CD4-positive, CD25-positive, alpha-beta regulatory T cell (primary cell): Measurements from ENCODE around the gene SLC9A9. TPM values are rescaled to one million over a fixed set of nuclear protein-coding genes. Genes with fewer than 3 reads are reported as not detected.

ENCODE experiments used
- ATAC-seq, 2 donors: fragments of 150-1000 bp; cut with Tn5 transposase; one replicate each; pipeline ENCODE4 v1.10.0; 2021; ENCODE audit warnings: low read depth in 2 of 2, moderate number of reproducible peaks in 2 of 2, moderate library complexity in 1 of 2
- DNase-seq, 3 donors: peaks; one replicate each; pipeline versions ENCODE4 v3.0.0 to v3.0.0-alpha.2; 2012 to 2022; ENCODE audit warnings: mixed read lengths in 1 of 3
- H3K27ac ChIP-seq: one replicate; pipeline ENCODE4 v1.7.0; 2013; ENCODE audit warnings: mild to moderate bottlenecking, low read length; ENCODE audit not compliant: insufficient read depth, poor library complexity, severe bottlenecking
- H3K27me3 ChIP-seq: one replicate; pipeline ENCODE4 v1.7.0; 2013; ENCODE audit warnings: low read length; ENCODE audit not compliant: control insufficient read depth, insufficient read depth
- H3K36me3 ChIP-seq: one replicate; pipeline ENCODE4 v1.7.0; 2013; ENCODE audit warnings: mild to moderate bottlenecking, low read length, moderate library complexity; ENCODE audit not compliant: control insufficient read depth, insufficient read depth
- H3K4me1 ChIP-seq: 2 replicates; pipeline ENCODE4 v1.7.0; 2013; ENCODE audit warnings: mild to moderate bottlenecking, low read length; ENCODE audit not compliant: insufficient read depth, control insufficient read depth, poor library complexity, severe bottlenecking
- H3K4me3 ChIP-seq: one replicate; pipeline ENCODE4 v1.7.0; 2013; ENCODE audit warnings: low read depth, mild to moderate bottlenecking, low read length, moderate library complexity
- H3K9me3 ChIP-seq, 2 experiments: 1 replicate in 1 of 2; 2 replicates in 1 of 2; pipeline ENCODE4 v1.7.0; 2013; ENCODE audit warnings: low read length in 2 of 2, mild to moderate bottlenecking in 1 of 2, moderate library complexity in 1 of 2; ENCODE audit not compliant: control insufficient read depth in 2 of 2
- H3K27ac Mint-ChIP-seq, 3 donors: one replicate each; pipeline ENCODE4 v1.8.0; 2020 to 2022; ENCODE audit warnings: mild to moderate bottlenecking in 3 of 3, mixed read lengths in 3 of 3, moderate library complexity in 2 of 3
- H3K27me3 Mint-ChIP-seq: one replicate; pipeline ENCODE4 v1.8.0; 2022; ENCODE audit warnings: mild to moderate bottlenecking, mixed read lengths
- H3K36me3 Mint-ChIP-seq: one replicate; pipeline ENCODE4 v1.8.0; 2020; ENCODE audit warnings: mixed read lengths
- H3K4me1 Mint-ChIP-seq, 4 donors: one replicate each; pipeline ENCODE4 v1.8.0; 2020 to 2022; ENCODE audit warnings: mixed read lengths in 4 of 4, mild to moderate bottlenecking in 1 of 4
- H3K4me3 Mint-ChIP-seq, 4 donors: one replicate each; pipeline ENCODE4 v1.8.0; 2020 to 2022; ENCODE audit warnings: mild to moderate bottlenecking in 4 of 4, mixed read lengths in 4 of 4, moderate library complexity in 3 of 4
- H3K9me3 Mint-ChIP-seq, 7 donors: one replicate each; pipeline ENCODE4 v1.8.0; 2020 to 2022; ENCODE audit warnings: mixed read lengths in 7 of 7, mild to moderate bottlenecking in 3 of 7, moderate library complexity in 2 of 7
- polyA plus RNA-seq, 4 donors: library from polyadenylated mRNA; unstranded; fragments of 300-500 nt; fragmentation: Illumina TruSeq; gene quantifications; one replicate each; pipeline ENCODE4 v1.2.3, GENCODE V29; 2021
- total RNA-seq: library from RNA; stranded (reverse); gene quantifications from one replicate; pipeline ENCODE4 v1.2.3, GENCODE V29; 2022

SLC9A9 gene
- total and polyA plus RNA-seq, 5 donors from 2014 or later = 31.7 to 49.3 (median 46.4) TPM

GRCh38 chr3:143255739-143256138 is 592.5 kb downstream of the SLC9A9 start:
- no peak for DNase-seq
- ATAC-seq = no peak
- Mint-ChIP-seq H3K27ac (no peak overlapping the region), H3K4me3 (no peak overlapping the region), H3K9me3 (peaks cover 0 to 1% (median 0%) of the 10 kb centered on the region in 7 donors), H3K4me1 (peaks cover 0 to 2% (median 0%) of the 10 kb centered on the region in 4 donors), H3K36me3 (peaks cover 3% of the 10 kb centered on the region), H3K27me3 (no peaks in the 10 kb centered on the region)
- H3K27ac ChIP-seq = no peak overlapping the region
- H3K36me3 ChIP-seq = no peaks in the 10 kb centered on the region
- H3K27me3 ChIP-seq = no peaks in the 10 kb centered on the region
- H3K9me3 ChIP-seq = no peaks in the 10 kb centered on the region
- no peak overlapping the region for H3K4me3 ChIP-seq
- no peaks in the 10 kb centered on the region for H3K4me1 ChIP-seq

GRCh38 chr3:143252931-143253330 is 595.3 kb downstream of the SLC9A9 start:
- Histone ChIP-seq H3K36me3 (no peaks in the 10 kb centered on the region), H3K27me3 (no peaks in the 10 kb centered on the region), H3K4me1 (no peaks in the 10 kb centered on the region), H3K27ac (no peak overlapping the region), H3K9me3 (no peaks in the 10 kb centered on the region), H3K4me3 (no peak overlapping the region)
- no peak for ATAC-seq
- peak overlapping the region in 1 of 3 donors; percentile 9 for H3K27ac Mint-ChIP-seq
- no peak overlapping the region for H3K4me3 Mint-ChIP-seq
- H3K4me1 Mint-ChIP-seq = no peaks in the 10 kb centered on the region
- peaks cover 0 to 6% (median 1%) of the 10 kb centered on the region in 7 donors for H3K9me3 Mint-ChIP-seq
- no peak for DNase-seq
- no peaks in the 10 kb centered on the region for H3K27me3 Mint-ChIP-seq
- peaks cover 3% of the 10 kb centered on the region for H3K36me3 Mint-ChIP-seq

GRCh38 chr3:143249014-143249413 is 599.3 kb downstream of the SLC9A9 start:
- Histone ChIP-seq H3K9me3 (no peaks in the 10 kb centered on the region), H3K4me3 (no peak overlapping the region), H3K27ac (no peak overlapping the region), H3K4me1 (no peaks in the 10 kb centered on the region), H3K36me3 (no peaks in the 10 kb centered on the region), H3K27me3 (no peaks in the 10 kb centered on the region)
- H3K27me3 Mint-ChIP-seq = no peaks in the 10 kb centered on the region
- H3K4me3 Mint-ChIP-seq = no peak overlapping the region
- no peaks in the 10 kb centered on the region for H3K4me1 Mint-ChIP-seq
- ATAC-seq (no peak), DNase-seq (no peak)
- H3K9me3 Mint-ChIP-seq = peaks cover 0 to 6% (median 0%) of the 10 kb centered on the region in 7 donors
- H3K27ac Mint-ChIP-seq = peak overlapping the region in 1 of 3 donors; percentile 48
- peaks cover 3% of the 10 kb centered on the region for H3K36me3 Mint-ChIP-seq

- H3K36me3 ChIP-seq = no peaks in the 10 kb centered on the region
- DNase-seq = no peak
- H3K9me3 ChIP-seq = no peaks in the 10 kb centered on the region
- no peak for ATAC-seq
- H3K27me3 ChIP-seq = no peaks in the 10 kb centered on the region
- Mint-ChIP-seq H3K27ac (no peak overlapping the region), H3K4me3 (no peak overlapping the region), H3K36me3 (peaks cover 3% of the 10 kb centered on the region), H3K9me3 (peaks cover 0 to 6% (median 0%) of the 10 kb centered on the region in 7 donors), H3K4me1 (no peaks in the 10 kb centered on the region), H3K27me3 (no peaks in the 10 kb centered on the region)
- H3K4me1 ChIP-seq = no peaks in the 10 kb centered on the region
- no peak overlapping the region for H3K4me3 ChIP-seq
- no peak overlapping the region for H3K27ac ChIP-seq
Observed at GRCh38 chr3:143247073-143247472, 601.2 kb downstream of the SLC9A9 start.

- Histone ChIP-seq H3K9me3 (no peaks in the 10 kb centered on the region), H3K4me1 (no peaks in the 10 kb centered on the region), H3K27ac (no peak overlapping the region), H3K27me3 (no peaks in the 10 kb centered on the region), H3K4me3 (no peak overlapping the region), H3K36me3 (no peaks in the 10 kb centered on the region)
- DNase-seq = no peak
- no peaks in the 10 kb centered on the region for H3K27me3 Mint-ChIP-seq
- H3K27ac Mint-ChIP-seq = no peak overlapping the region
- H3K9me3 Mint-ChIP-seq = peaks cover 0 to 6% (median 0%) of the 10 kb centered on the region in 7 donors
- no peak for ATAC-seq
- peaks cover 0 to 3% (median 2%) of the 10 kb centered on the region in 4 donors for H3K4me1 Mint-ChIP-seq
- no peaks in the 10 kb centered on the region for H3K36me3 Mint-ChIP-seq
- H3K4me3 Mint-ChIP-seq = no peak overlapping the region
Observed at GRCh38 chr3:143245692-143246091, 602.6 kb downstream of the SLC9A9 start.

- H3K27ac ChIP-seq = no peak overlapping the region
- H3K36me3 ChIP-seq = no peaks in the 10 kb centered on the region
- ATAC-seq = no peak
- no peak overlapping the region for H3K4me3 ChIP-seq
- H3K4me1 Mint-ChIP-seq = peaks cover 0 to 8% (median 3%) of the 10 kb centered on the region in 4 donors
- H3K9me3 Mint-ChIP-seq = peaks cover 0 to 6% (median 0%) of the 10 kb centered on the region in 7 donors
- H3K4me3 Mint-ChIP-seq = no peak overlapping the region
- H3K27me3 Mint-ChIP-seq = no peaks in the 10 kb centered on the region
- no peaks in the 10 kb centered on the region for H3K4me1 ChIP-seq
- H3K36me3 Mint-ChIP-seq = no peaks in the 10 kb centered on the region
- no peaks in the 10 kb centered on the region for H3K9me3 ChIP-seq
- H3K27ac Mint-ChIP-seq = no peak overlapping the region
- no peaks in the 10 kb centered on the region for H3K27me3 ChIP-seq
- DNase-seq = no peak
Observed at GRCh38 chr3:143244516-143245063, 603.7 kb downstream of the SLC9A9 start.

- Histone ChIP-seq H3K27me3 (no peaks in the 10 kb centered on the region), H3K27ac (no peak overlapping the region), H3K4me3 (no peak overlapping the region), H3K4me1 (no peaks in the 10 kb centered on the region), H3K9me3 (no peaks in the 10 kb centered on the region), H3K36me3 (no peaks in the 10 kb centered on the region)
- DNase-seq (no peak), ATAC-seq (no peak)
- Mint-ChIP-seq H3K27ac (no peak overlapping the region), H3K9me3 (no peaks in the 10 kb centered on the region), H3K4me1 (peaks cover 0 to 8% (median 3%) of the 10 kb centered on the region in 4 donors), H3K4me3 (no peak overlapping the region), H3K27me3 (no peaks in the 10 kb centered on the region), H3K36me3 (no peaks in the 10 kb centered on the region)
Observed at GRCh38 chr3:143243686-143244085, 604.6 kb downstream of the SLC9A9 start.

- Mint-ChIP-seq H3K9me3 (no peaks in the 10 kb centered on the region), H3K4me3 (no peak overlapping the region), H3K27me3 (no peaks in the 10 kb centered on the region), H3K27ac (peak overlapping the region in 1 of 3 donors; percentile 65), H3K36me3 (peaks cover 4% of the 10 kb centered on the region), H3K4me1 (peaks cover 0 to 8% (median 3%) of the 10 kb centered on the region in 4 donors)
- Histone ChIP-seq H3K9me3 (no peaks in the 10 kb centered on the region), H3K4me1 (no peaks in the 10 kb centered on the region), H3K27me3 (no peaks in the 10 kb centered on the region), H3K36me3 (no peaks in the 10 kb centered on the region), H3K27ac (no peak overlapping the region), H3K4me3 (no peak overlapping the region)
- DNase-seq (no peak), ATAC-seq (no peak)
Observed at GRCh38 chr3:143242691-143243090, 605.6 kb downstream of the SLC9A9 start.
